ENCODE measurements around the gene PRR5. TPM values are rescaled to one million over a fixed set of nuclear protein-coding genes. Genes with fewer than 3 reads are reported as not detected.

PRR5 gene
- total RNA-seq, 1 experiment from 2014 or later = 11.3 TPM

DNA sequence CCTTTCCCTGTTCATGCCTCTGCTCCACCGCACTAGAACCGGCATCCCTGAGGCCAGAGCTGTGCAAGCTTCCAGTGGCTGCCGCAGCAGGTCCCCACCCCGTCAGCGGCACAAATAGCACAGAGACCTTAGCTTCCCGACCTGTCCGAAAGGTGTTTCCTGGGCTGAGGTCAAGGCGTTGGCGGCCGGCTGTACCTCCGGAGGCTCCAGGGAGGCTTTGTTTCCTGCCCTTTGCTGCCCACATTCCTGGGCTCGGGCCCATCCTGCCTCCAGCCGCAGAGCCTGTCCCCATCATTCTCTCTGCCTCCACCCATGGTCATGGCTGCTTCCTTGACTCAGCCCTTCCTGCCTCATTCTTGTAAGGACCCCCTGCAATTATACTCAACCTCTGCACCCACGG lies 81.6 kb downstream of the PRR5 start:
- DNase-seq (ENCODE audit: low read depth, low spot score) = no peak
- in situ Hi-C loops (cut with HindIII; ENCODE audit: low pct_unique_long_range_greater_than_20kb, low sequenced_read_pairs) = no loop called here

DNA sequence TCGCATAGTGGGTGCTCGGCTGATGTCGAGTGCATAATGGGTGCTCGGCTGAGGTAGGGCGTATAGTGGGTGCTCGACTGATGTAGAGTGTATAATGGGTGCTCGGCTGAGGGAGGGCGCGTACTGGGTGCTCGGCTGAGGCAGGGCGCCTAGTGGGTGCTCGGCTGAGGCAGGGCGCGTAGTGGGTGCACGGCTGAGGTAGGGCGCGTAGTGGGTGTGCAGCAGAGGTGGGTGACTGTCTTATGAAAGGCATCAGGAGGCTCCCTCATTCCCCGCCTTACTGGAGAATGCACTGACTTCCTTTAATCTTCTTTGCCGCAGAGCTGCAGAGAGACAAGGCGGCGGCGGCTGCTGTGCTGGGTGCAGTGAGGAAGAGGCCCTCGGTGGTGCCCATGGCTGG lies 84.1 kb downstream of the PRR5 start:
- DNase-seq (ENCODE audit: low read depth, low spot score) = no peak
- in situ Hi-C loops (cut with HindIII; ENCODE audit: low pct_unique_long_range_greater_than_20kb, low sequenced_read_pairs) = no loop called here

DNA sequence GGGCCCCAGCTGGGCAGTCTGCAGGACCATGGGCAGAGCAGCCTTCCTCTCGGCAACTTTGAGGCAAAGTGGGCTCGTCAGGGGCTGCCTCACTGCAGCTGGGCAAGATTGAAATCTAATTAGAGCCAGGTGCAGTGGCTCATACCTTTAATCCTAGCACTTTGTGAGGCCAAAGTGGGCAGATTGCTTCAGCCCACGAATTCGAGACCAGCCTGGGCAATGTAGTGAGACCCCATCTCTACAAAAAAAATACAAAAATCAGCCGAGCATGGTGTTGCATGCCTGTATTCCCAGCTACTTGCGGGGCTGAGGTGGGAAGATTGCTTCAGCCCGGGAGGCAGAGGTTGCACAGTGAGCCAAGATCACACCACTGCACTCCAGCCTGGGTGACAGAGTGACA lies 84.6 kb downstream of the PRR5 start:
- DNase-seq (ENCODE audit: low read depth, low spot score) = no peak
- in situ Hi-C loops (cut with HindIII; ENCODE audit: low pct_unique_long_range_greater_than_20kb, low sequenced_read_pairs) = no loop called here

Other genes with a start within 250 kb of the PRR5 start
- gene RTL6, start 204.0 kb upstream of the PRR5 start, total RNA-seq (2014; rRNA removed; shearing (Covaris generic)) = 14.8 and 15.6 TPM in 2 replicates
- gene ARHGAP8, start 50.4 kb downstream of the PRR5 start, total RNA-seq (2014; rRNA removed; shearing (Covaris generic)) = 0.32 and 0.87 TPM in 2 replicates